Measurements from ENCODE around the gene JMJD7. TPM values are rescaled to one million over a fixed set of nuclear protein-coding genes. Genes with fewer than 3 reads are reported as not detected.

JMJD7 gene
- total RNA-seq, 1 experiment from 2014 or later = 10.9 TPM

DNA sequence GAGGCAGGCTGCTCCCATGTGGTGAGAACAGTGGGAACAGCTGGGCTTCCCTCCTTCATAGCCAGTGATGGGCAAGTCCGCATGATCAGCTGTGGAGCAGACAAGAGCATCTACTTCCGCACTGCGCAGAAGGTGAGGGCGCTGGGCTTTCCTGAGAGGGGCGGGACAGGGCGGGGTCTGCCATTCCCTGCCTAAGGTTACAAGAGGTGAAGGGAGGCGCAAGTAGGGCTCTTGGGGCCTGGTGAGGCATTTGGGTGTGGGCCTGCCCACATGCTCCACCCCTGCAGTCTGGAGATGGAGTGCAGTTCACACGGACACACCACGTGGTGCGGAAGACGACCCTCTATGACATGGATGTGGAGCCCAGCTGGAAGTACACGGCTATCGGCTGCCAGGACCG is 10.6 kb upstream of the JMJD7 start:
- Histone ChIP-seq H3K36me3 (ENCODE audit: control insufficient read depth, insufficient read depth, low read length) (peaks cover 2% of the 10 kb centered on the region), H3K4me3 (ENCODE audit: low read depth, low read length) (no peak overlapping the region), H3K9me3 (no peaks in the 10 kb centered on the region), H3K27me3 (replicated peaks; ENCODE audit: control insufficient read depth, insufficient read depth, low read length) (no peaks in the 10 kb centered on the region), H3K4me1 (no peaks in the 10 kb centered on the region)
- peaks cover 16% of the 10 kb centered on the region for H3K36me3 Mint-ChIP-seq (ENCODE audit: insufficient read depth, unreplicated experiment)
- H3K27me3 Mint-ChIP-seq (ENCODE audit: insufficient read depth, unreplicated experiment) = no peaks in the 10 kb centered on the region
- no peak overlapping the region for H3K4me3 Mint-ChIP-seq (ENCODE audit: unreplicated experiment)
- CTCF ChIA-PET = no interaction called here
- H3K4me1 Mint-ChIP-seq (ENCODE audit: low read depth, unreplicated experiment) = no peaks in the 10 kb centered on the region
- intact Hi-C loops (cut with micrococcal nuclease; ENCODE audit: unreplicated experiment) = no loop called here
- H3K9me3 Mint-ChIP-seq (ENCODE audit: unreplicated experiment) = no peaks in the 10 kb centered on the region
- POLR2A ChIA-PET = no interaction called here
- DNase-seq = no peak
- H3K27ac Mint-ChIP-seq (ENCODE audit: unreplicated experiment) = no peak overlapping the region
- TF ChIP-seq, protein P1, sequence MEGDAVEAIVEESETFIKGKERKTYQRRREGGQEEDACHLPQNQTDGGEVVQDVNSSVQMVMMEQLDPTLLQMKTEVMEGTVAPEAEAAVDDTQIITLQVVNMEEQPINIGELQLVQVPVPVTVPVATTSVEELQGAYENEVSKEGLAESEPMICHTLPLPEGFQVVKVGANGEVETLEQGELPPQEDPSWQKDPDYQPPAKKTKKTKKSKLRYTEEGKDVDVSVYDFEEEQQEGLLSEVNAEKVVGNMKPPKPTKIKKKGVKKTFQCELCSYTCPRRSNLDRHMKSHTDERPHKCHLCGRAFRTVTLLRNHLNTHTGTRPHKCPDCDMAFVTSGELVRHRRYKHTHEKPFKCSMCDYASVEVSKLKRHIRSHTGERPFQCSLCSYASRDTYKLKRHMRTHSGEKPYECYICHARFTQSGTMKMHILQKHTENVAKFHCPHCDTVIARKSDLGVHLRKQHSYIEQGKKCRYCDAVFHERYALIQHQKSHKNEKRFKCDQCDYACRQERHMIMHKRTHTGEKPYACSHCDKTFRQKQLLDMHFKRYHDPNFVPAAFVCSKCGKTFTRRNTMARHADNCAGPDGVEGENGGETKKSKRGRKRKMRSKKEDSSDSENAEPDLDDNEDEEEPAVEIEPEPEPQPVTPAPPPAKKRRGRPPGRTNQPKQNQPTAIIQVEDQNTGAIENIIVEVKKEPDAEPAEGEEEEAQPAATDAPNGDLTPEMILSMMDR (IDR thresholded peaks at IDR 0.05; ENCODE audit: insufficient read depth in 1 of 2, low read depth in 1 of 2, low read length in 1 of 2, severe bottlenecking in 1 of 2, unreplicated experiment in 1 of 2) = no peak
- no TSS peak for BruUV-seq (replicated peaks)

DNA sequence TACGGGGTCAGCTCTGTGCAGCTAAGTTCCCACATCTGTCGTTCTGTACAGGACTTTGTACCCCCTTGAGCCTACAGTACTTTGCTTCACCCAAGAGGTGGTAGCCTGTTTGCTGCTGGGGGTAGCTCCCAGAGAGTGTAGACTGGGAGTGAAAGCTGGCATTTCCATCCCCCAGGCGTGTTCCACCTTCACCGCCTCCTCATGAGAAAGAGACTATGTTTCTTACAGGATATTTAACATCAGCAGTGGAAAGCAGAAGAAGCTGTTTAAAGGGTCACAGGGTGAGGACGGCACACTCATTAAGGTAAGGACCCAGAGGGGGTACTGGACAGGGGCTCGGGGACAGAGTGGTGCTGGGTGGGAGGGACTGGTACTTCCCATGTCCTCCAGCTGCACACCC is 10.1 kb upstream of the JMJD7 start:
- Mint-ChIP-seq H3K4me3 (ENCODE audit: unreplicated experiment) (no peak overlapping the region), H3K9me3 (ENCODE audit: unreplicated experiment) (no peaks in the 10 kb centered on the region), H3K27ac (ENCODE audit: unreplicated experiment) (no peak overlapping the region), H3K4me1 (ENCODE audit: low read depth, unreplicated experiment) (no peaks in the 10 kb centered on the region), H3K36me3 (ENCODE audit: insufficient read depth, unreplicated experiment) (peaks cover 17% of the 10 kb centered on the region), H3K27me3 (ENCODE audit: insufficient read depth, unreplicated experiment) (no peaks in the 10 kb centered on the region)
- ChIA-PET CTCF (no interaction called here), POLR2A (no interaction called here)
- Histone ChIP-seq H3K9me3 (no peaks in the 10 kb centered on the region), H3K27me3 (replicated peaks; ENCODE audit: control insufficient read depth, insufficient read depth, low read length) (no peaks in the 10 kb centered on the region), H3K36me3 (ENCODE audit: control insufficient read depth, insufficient read depth, low read length) (peaks cover 2% of the 10 kb centered on the region), H3K4me1 (no peaks in the 10 kb centered on the region), H3K4me3 (ENCODE audit: low read depth, low read length) (no peak overlapping the region)
- TF ChIP-seq, protein P1 (IDR thresholded peaks at IDR 0.05; ENCODE audit: insufficient read depth in 1 of 2, low read depth in 1 of 2, low read length in 1 of 2, severe bottlenecking in 1 of 2, unreplicated experiment in 1 of 2) = no peak
- DNase-seq = no peak
- intact Hi-C loops (cut with micrococcal nuclease; ENCODE audit: unreplicated experiment) = no loop called here
- no TSS peak for BruUV-seq (replicated peaks)

DNA sequence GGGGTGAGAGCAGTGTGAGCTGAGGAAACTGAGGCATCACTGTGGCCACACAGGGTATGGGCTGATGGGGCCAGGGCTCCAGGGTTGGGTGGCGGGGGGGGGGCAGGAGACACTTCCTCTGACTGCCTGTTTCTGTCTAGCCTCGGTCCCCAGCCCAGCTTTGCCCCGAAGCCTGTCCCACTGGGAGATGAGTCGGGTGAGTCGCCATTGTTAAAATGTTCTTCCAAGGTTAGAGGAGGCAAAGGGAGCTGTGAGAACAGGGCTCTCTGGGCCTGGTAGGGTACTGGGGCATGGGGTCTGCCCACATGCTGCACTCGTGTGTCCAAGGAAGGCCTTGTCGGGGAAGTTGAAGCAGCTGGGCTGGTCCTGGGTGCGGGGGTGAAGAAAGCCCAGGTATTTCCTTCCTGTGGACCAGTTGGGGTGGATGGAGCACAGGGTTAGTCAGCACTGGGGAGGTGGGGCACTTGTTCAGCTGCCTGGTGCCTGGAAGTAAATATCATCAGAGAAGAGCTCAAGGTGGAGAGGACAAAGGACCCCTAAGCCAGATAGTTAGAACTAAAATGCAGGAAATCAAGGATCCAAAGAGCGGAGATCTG is 8.3 kb upstream of the JMJD7 start:
- H3K4me3 ChIP-seq (ENCODE audit: low read depth, low read length) = no peak overlapping the region
- POLR2A ChIA-PET = no interaction called here
- H3K27me3 ChIP-seq (replicated peaks; ENCODE audit: control insufficient read depth, insufficient read depth, low read length) = no peaks in the 10 kb centered on the region
- BruUV-seq (replicated peaks) = no TSS peak
- no peaks in the 10 kb centered on the region for H3K9me3 Mint-ChIP-seq (ENCODE audit: unreplicated experiment)
- intact Hi-C loops (cut with micrococcal nuclease; ENCODE audit: unreplicated experiment) = no loop called here
- no peak overlapping the region for H3K27ac Mint-ChIP-seq (ENCODE audit: unreplicated experiment)
- H3K4me1 Mint-ChIP-seq (ENCODE audit: low read depth, unreplicated experiment) = no peaks in the 10 kb centered on the region
- no peaks in the 10 kb centered on the region for H3K27me3 Mint-ChIP-seq (ENCODE audit: insufficient read depth, unreplicated experiment)
- no peaks in the 10 kb centered on the region; the same call in none of the 2 replicates for H3K36me3 ChIP-seq (ENCODE audit: control insufficient read depth, insufficient read depth, low read length)
- CTCF ChIA-PET = interaction anchor here (0.7 kb wide), 2 partner anchors 190 to 588 kb away, joined by 3 to 5 read pairs; no protein-coding TSS in a partner anchor
- H3K36me3 Mint-ChIP-seq (ENCODE audit: insufficient read depth, unreplicated experiment) = peaks cover 15% of the 10 kb centered on the region
- no peaks in the 10 kb centered on the region for H3K4me1 ChIP-seq
- H3K4me3 Mint-ChIP-seq (ENCODE audit: unreplicated experiment) = no peak overlapping the region
- TF ChIP-seq, protein P1 (IDR thresholded peaks at IDR 0.05; ENCODE audit: insufficient read depth in 1 of 2, low read depth in 1 of 2, low read length in 1 of 2, severe bottlenecking in 1 of 2, unreplicated experiment in 1 of 2) = no peak
- H3K9me3 ChIP-seq = no peaks in the 10 kb centered on the region
- no peak for DNase-seq
